ENCODE results near the gene SGMS1.

DNA sequence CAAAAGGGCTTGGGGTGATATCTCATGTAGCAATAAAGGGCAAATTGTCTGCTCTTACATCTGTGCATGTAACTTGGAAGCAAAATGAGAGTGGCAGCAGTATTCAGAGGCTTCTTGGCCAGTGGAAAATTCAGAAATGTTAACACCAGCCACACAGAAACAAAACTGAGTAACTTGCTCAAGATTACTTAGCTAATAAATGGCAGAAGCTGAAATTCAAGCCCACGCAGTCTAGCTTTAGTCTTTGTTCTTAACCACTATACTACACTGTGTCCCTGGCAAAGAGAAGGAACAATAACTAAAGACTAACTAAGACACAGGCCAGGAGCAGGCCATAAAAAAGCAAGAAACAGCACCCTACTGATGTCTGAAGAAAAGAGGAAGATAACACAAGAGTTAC, 186.5 kb downstream of the SGMS1 start:
- TF ChIP-seq, protein P1, sequence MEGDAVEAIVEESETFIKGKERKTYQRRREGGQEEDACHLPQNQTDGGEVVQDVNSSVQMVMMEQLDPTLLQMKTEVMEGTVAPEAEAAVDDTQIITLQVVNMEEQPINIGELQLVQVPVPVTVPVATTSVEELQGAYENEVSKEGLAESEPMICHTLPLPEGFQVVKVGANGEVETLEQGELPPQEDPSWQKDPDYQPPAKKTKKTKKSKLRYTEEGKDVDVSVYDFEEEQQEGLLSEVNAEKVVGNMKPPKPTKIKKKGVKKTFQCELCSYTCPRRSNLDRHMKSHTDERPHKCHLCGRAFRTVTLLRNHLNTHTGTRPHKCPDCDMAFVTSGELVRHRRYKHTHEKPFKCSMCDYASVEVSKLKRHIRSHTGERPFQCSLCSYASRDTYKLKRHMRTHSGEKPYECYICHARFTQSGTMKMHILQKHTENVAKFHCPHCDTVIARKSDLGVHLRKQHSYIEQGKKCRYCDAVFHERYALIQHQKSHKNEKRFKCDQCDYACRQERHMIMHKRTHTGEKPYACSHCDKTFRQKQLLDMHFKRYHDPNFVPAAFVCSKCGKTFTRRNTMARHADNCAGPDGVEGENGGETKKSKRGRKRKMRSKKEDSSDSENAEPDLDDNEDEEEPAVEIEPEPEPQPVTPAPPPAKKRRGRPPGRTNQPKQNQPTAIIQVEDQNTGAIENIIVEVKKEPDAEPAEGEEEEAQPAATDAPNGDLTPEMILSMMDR (IDR thresholded peaks at IDR 0.05) = no peak
- TF ChIP-seq EZH2phosphoT487 (IDR thresholded peaks at IDR 0.05) (no peak), EZH2 (IDR thresholded peaks at IDR 0.05) (no peak)

Measured in neural progenitor cell (in vitro differentiated cells).